GM19193 (cell line): ENCODE data around the gene MRPL50.

ENCODE experiments used
- POLR2A ChIP-seq: IDR thresholded peaks from 4 replicates; pipeline ENCODE4 v1.6.1; 2011; ENCODE audit not compliant: insufficient read depth, insufficient read length; ENCODE audit errors: extremely low read depth

MRPL50 gene

DNA sequence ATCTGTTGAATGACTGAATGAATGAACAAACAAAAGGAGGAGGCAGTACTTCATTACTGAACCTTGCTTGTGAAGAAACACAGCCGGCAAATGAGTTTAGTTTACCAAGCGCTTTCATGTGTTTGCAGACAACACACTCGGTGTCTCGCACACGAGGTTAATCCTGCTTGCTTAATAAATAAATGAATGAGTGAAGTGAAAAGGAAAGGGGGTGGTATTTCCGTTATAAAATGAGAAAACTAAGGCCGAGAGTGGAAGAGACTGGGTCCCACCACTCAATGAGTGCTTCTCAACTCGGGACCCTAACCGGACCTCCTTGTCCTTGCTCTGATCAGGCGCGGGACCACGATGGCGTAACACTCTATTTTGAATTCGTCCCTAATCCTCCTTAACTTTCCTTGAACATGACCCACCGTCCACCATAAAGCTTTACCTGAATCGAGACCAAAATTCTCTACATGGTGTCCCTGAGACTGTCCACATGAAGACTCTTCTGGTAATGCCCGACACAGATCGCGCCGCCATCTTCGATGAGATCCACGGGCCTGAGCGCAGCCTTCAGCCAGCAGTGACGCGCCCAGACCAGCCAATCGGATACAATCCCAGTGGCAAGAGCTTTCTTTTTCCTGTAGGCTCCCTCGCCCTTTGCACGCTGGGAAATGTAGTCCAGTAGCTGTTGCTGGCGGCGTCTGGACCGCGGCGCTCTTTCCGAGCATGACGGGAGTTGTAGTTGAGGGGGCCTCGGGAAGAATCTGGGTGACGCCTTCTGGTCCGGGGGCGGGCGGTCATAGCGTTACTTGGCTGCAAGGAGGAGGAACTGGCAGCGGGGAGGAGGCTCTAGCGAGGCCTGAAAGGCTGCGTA, at the start of gene MRPL50, which contains the start of gene ZNF189:
TSS of gene MRPL50 (minus strand) at position 551 of the 862 bp plus-strand sequence. CDS start at position 525, 26 bp downstream.
TSS of gene ZNF189 (plus strand) at position 784 of the 862 bp plus-strand sequence. CDS start 306 bp downstream, outside the sequence.
- peak; percentile 94 for TF ChIP-seq POLR2A

DNA sequence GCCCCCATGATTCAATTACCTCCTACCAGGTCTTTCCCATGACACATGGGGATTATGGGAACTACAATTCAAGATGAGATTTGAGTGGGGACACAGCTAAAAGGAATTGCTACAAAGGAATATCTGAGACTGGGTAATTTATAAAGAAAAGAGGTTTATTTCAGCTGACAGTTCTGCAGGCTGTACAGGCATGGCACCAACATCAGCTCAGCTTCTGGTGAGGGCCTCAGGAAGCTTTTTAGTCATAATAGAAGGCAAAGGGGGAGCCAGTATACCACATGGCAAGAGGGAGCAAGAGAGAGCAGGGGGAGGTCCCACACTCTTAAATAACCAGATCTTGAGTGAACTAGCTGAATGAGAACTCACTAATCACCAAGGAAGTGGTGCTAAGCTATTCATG, 48.3 kb upstream of the MRPL50 start:
- no peak for TF ChIP-seq POLR2A

DNA sequence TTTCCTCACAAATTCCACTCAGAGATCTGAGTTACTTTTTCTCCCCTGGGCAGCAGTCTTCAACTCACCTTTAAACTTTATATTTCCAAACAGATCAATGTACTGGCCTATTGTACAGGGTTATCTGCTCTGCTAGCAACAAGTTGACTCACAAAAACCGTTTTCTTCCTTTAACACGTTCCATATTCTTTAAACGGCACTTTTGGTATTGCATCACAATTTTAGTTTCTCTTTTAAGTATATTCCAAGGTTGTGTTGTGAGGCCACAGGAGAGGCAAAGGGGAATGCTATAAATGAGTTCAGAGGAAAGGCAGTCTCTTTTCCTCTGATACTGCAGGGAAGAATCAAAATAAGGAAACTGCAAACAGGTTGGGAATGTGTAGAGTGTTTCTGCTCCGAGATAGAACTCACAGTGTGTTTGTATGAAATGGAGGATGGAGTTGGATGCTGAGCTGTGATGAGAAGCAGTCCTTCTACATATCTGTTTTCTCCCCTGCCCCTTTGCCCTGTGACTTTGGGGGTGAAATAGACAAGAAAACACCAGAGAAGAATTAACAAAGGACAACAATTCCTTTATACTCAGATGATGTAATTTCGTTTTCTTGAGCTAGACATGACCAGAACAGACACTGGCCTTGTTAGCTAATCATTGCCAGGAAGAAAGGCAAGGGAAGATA, 47.1 kb upstream of the MRPL50 start:
- no peak for TF ChIP-seq POLR2A

- no peak for TF ChIP-seq POLR2A
These were observed 45.0 kb upstream of the MRPL50 start for GRCh38 chr9:101443364-101443771.

DNA sequence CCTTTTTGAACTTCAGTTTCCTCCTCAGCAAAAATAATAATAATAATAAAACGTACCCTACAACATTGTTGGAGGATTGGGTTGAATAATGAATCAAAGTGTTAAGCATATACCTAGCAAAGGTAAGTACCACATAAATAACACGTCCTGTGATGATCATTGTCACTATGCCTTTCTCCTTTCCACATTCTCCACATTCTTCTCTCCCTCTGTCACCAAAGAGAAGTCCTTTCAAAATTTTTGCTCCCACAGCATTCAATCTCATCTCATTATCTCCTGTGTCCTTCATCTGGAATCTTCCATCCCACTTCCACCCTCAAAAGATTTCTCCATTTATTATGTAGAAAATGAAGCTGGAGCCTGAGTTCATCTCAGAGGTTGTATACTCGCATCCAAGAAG, 44.3 kb upstream of the MRPL50 start:
- no peak for TF ChIP-seq POLR2A

- no peak for TF ChIP-seq POLR2A
These were observed 43.9 kb upstream of the MRPL50 start for GRCh38 chr9:101442318-101442717.

GRCh38 chr9:101440714-101441230, 42.4 kb upstream of the MRPL50 start:
- TF ChIP-seq POLR2A: no peak

DNA sequence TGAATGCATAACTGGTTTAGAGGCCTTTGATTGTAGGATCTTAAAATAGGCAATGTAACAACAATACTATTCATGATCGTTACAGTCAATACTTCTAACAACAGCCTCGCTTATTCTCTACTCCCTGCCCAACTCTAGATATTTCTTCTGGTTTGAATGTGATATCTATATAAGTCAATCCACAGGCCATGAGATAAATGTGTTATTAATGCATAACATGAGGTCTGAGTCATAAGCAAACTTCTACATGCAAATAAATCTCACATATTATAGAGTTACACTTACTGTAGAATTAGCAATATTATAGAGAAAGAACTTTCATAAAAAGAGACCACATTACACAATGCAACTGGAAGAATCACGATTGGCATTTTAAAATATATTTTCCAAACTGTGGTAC, 40.1 kb upstream of the MRPL50 start:
- no peak for TF ChIP-seq POLR2A

DNA sequence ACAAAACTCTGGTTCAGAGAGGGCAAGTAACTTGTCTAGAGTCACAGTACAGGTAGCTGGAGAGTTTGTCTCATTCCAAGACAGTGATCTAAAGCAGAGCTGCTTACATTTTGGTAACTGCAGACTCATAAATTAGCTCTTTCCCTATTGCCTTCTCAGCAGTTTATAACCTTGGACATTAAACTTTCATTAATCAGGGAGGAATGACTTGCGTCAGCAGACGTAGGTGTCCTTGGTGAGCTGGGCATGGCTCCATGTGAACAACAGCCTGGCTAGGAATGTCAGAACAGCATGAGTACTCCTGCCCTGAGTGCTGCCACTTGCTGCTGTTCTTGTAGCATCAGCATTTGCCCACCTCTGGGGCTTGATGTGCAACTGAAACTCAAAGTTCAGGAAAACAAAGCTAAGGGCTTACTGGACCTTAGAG, 39.4 kb upstream of the MRPL50 start:
- TF ChIP-seq POLR2A: no peak

- TF ChIP-seq POLR2A: no peak
These were observed 37.2 kb upstream of the MRPL50 start, which contains the start of gene ALDOB for GRCh38 chr9:101435601-101436079. TSS of gene ALDOB (minus strand) at chr9:101435774. CDS start at chr9:101430887, 4,887 bp downstream.

DNA sequence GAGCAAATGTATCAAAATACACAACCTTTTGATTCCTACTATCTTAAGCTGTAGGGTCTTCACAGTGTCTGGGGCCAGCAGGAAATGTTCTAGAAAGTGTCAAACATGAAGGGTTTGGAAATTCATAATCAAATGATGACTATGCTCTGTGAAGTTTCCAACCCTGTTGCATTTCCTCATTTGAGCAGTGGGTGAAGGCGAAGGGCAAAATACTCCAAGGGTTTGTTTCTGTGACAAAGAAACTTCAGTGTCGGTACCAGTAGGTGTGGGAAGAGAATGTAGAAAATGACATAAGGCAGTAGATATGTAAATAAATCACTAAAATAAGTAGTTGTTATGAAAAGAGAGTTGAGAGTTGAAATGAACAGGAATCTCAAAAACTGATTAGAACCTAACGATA, 36.6 kb upstream of the MRPL50 start:
- TF ChIP-seq POLR2A: no peak

DNA sequence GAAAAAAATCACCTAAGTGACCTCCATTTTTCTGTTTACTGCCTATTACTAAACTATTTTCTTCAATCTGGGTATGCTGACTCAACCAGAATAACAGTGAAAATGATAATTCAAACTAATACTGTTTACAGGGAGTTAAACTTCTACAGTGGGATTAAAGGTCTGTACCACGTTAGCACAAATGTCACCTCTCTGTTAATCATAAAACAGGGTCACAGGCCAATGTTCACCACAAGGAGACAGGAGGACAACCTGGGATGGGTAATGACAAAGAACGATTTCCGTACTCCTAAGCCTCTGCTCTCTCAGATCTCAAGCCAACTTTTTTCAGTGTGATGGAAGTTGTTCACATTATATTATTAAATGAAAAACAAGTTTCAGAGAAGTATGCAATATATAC, 34.8 kb upstream of the MRPL50 start:
- no peak for TF ChIP-seq POLR2A

GRCh38 chr9:101432740-101433139, 34.3 kb upstream of the MRPL50 start:
- TF ChIP-seq POLR2A: no peak

- no peak for TF ChIP-seq POLR2A
These were observed 33.8 kb upstream of the MRPL50 start for GRCh38 chr9:101432171-101432570.

- no peak for TF ChIP-seq POLR2A
These were observed 31.3 kb upstream of the MRPL50 start for GRCh38 chr9:101429736-101430135.

DNA sequence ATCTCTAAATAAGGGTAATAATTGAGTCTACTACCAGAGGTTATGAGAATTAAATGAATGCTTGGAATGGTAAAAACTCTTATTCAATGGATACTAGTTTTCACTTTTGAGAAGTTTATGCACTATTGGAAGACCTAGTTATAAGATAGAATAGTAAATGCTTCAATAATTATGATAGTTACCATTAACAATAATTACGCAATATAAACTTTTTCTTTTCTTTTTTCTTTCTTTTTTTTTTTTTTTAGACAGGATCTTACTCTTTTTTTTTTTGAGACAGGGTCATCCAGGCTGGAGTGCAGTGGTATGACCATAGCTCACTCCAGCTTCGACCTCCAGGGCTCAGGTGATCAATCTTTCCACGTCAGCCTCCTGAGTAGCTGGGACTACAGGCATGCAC, 30.5 kb upstream of the MRPL50 start:
- TF ChIP-seq POLR2A: no peak

DNA sequence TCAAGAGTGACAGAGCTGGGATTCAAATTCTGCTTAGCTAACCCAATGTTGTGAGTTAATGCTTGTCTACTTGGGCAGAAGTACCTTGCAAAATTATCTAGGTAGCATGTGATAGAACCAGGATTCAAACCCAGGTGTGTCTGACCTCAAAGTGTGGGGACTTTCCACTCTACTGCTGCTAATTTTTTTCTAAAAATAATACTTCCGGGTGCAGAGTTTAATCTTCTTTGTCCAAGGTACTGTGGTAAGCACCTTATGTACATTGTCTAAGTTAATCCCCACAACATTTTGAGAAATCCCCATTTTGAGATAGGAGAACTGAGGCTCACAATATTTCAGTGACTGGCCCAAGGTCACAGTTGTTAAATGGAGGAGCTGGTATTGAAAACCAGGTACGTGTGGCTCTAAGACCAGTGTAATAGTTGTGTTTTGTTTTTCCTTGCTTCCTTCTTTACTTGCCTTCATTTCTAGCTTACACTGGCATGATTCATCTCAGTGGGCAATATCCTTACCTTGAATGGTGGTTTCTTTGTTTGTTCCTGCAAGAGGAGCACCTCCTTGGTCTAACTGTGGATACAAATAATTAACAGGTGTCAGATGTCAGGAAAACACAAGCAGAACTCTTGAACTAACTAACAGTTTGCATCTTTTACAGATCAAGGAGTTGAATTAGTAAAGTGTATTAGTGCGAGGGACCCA, 29.7 kb upstream of the MRPL50 start:
- TF ChIP-seq POLR2A: no peak
